NB4 (cell line): ENCODE data around the gene COBL.

Experiments used
- POLR2A ChIP-seq: IDR thresholded peaks from 2 replicates; pipeline ENCODE4 v1.6.1; 2011; ENCODE audit warnings: mild to moderate bottlenecking; ENCODE audit not compliant: insufficient read length; ENCODE audit errors: extremely low read depth
- TF ChIP-seq, protein P1 (sequence below): IDR thresholded peaks from one replicate; pipeline ENCODE4 v1.5.1; 2012; ENCODE audit warnings: low read depth, low read length
- TF ChIP-seq, protein P2 (sequence below): IDR thresholded peaks from 2 replicates; pipeline ENCODE4 v1.6.1; 2011; ENCODE audit warnings: low read depth, low read length

DNA sequence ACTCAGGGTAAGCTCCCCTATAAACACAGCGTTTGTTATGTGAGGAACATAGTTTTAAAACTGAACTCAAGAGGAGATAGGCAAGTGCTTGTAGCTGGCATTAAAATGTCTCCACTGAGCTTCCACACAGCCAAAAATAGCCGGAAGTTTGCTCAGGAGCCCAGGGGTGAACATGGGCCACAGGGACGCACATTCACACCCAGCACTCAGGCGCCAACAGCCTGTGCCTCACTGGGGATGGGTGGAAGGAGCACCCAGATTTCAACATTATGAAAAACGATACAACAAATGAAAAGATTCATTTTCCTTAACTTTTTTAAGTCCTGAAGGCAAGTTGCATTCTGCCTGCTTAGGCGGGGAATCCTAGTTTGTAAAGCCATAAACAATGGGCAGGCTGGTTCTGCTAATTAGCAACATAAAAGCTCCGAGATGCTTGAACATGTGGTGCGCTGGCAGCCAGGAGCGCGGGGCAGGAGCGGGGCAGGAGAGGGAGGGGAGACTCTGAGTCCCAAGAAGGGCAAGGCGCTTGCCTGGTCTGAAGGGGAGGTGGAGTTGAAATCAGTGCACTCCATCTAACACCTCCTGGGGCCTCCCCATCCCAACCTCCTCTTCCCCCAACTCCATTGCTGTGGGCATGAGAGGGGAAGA lies 235.9 kb downstream of the COBL start:
- TF ChIP-seq, protein P1, sequence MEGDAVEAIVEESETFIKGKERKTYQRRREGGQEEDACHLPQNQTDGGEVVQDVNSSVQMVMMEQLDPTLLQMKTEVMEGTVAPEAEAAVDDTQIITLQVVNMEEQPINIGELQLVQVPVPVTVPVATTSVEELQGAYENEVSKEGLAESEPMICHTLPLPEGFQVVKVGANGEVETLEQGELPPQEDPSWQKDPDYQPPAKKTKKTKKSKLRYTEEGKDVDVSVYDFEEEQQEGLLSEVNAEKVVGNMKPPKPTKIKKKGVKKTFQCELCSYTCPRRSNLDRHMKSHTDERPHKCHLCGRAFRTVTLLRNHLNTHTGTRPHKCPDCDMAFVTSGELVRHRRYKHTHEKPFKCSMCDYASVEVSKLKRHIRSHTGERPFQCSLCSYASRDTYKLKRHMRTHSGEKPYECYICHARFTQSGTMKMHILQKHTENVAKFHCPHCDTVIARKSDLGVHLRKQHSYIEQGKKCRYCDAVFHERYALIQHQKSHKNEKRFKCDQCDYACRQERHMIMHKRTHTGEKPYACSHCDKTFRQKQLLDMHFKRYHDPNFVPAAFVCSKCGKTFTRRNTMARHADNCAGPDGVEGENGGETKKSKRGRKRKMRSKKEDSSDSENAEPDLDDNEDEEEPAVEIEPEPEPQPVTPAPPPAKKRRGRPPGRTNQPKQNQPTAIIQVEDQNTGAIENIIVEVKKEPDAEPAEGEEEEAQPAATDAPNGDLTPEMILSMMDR = no peak
- TF ChIP-seq, protein P2, sequence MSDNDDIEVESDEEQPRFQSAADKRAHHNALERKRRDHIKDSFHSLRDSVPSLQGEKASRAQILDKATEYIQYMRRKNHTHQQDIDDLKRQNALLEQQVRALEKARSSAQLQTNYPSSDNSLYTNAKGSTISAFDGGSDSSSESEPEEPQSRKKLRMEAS = no peak
- no peak for TF ChIP-seq POLR2A
